Activated B cell treated with CpG ODN at 0.5 μM for 24 hours (primary cell): ENCODE measurements around the gene MORC4. TPM values are rescaled to one million over a fixed set of nuclear protein-coding genes. Genes with fewer than 3 reads are reported as not detected.
"Not testable (repeated sequence)": the region's sequence is repeated elsewhere in the genome, so short reads cannot be mapped to it uniquely, and the experiment has no call there.

ENCODE experiments used
- ATAC-seq: fragments of 200-7000 bp; cut with Tn5 transposase; one replicate; pipeline ENCODE4 v1.10.0; 2021; ENCODE audit warnings: low read depth, mild to moderate bottlenecking, moderate library complexity
- CTCF ChIA-PET: fragments of 350-600 bp; sonication (Branson Sonifier 250); formaldehyde crosslinking; loops from one replicate; lab custom pipeline; 2021; ENCODE audit warnings: antibody characterized with exemption; lab: Charles Lee
- POLR2A ChIA-PET: fragments of 350-600 bp; sonication (Branson Sonifier 250); formaldehyde crosslinking; loops from one replicate; lab custom pipeline; 2021; ENCODE audit warnings: antibody characterized with exemption; lab: Charles Lee
- DNase-seq: peaks from one replicate; pipeline ENCODE4 v3.0.0; 2022
- H3K27ac Mint-ChIP-seq: one replicate; pipeline ENCODE4 v1.8.0; 2020; ENCODE audit warnings: mixed read lengths
- H3K27me3 Mint-ChIP-seq: one replicate; pipeline ENCODE4 v1.8.0; 2021; ENCODE audit warnings: mixed read lengths
- H3K36me3 Mint-ChIP-seq: one replicate; pipeline ENCODE4 v1.8.0; 2021; ENCODE audit warnings: low read depth, mixed read lengths
- H3K4me1 Mint-ChIP-seq: one replicate; pipeline ENCODE4 v1.8.0; 2021; ENCODE audit warnings: mixed read lengths
- H3K4me3 Mint-ChIP-seq: one replicate; pipeline ENCODE4 v1.8.0; 2020; ENCODE audit warnings: mild to moderate bottlenecking, mixed read lengths
- H3K9me3 Mint-ChIP-seq: one replicate; pipeline ENCODE4 v1.8.0; 2020; ENCODE audit warnings: mixed read lengths
- CTCF ChIP-seq: fragments of 200-600 bp; IDR thresholded peaks from one replicate; pipeline ENCODE4 v1.8.0; 2022; ENCODE audit warnings: antibody characterized with exemption, mild to moderate bottlenecking
- intact Hi-C: fragments of 100-400 bp; cut with micrococcal nuclease; formaldehyde crosslinking; loops from one replicate; pipeline ENCODE4 v1.15.1; 2024
- total RNA-seq: library from RNA; stranded (reverse); gene quantifications from 2 replicates; pipeline ENCODE4 v1.2.3, GENCODE V29; 2022

Gene MORC4
- total RNA-seq, 1 donor from 2014 or later = 4.1 TPM

GRCh38 chrX:106980952-106981626 lies 18.9 kb downstream of the MORC4 start:
- DNase-seq (no peak), ATAC-seq (no peak)
- Mint-ChIP-seq H3K9me3 (no peaks in the 10 kb centered on the region), H3K27ac (no peak overlapping the region), H3K4me1 (no peaks in the 10 kb centered on the region), H3K4me3 (no peak overlapping the region), H3K36me3 (no peaks in the 10 kb centered on the region), H3K27me3 (no peaks in the 10 kb centered on the region)
- intact Hi-C loops = no loop called here
- CTCF ChIA-PET = no interaction called here
- no peak for TF ChIP-seq CTCF
- POLR2A ChIA-PET = interaction anchor here (0.7 kb wide), 1 partner anchor 310 kb away, joined by 3 read pairs; no protein-coding TSS in a partner anchor

GRCh38 chrX:106976416-106976815 lies 23.6 kb downstream of the MORC4 start:
- intact Hi-C loops = no loop called here
- no peak overlapping the region for H3K27ac Mint-ChIP-seq
- CTCF ChIA-PET = no interaction called here
- POLR2A ChIA-PET = no interaction called here
- H3K36me3 Mint-ChIP-seq = no peaks in the 10 kb centered on the region
- TF ChIP-seq CTCF = no peak
- no peaks in the 10 kb centered on the region for H3K27me3 Mint-ChIP-seq
- no peaks in the 10 kb centered on the region for H3K4me1 Mint-ChIP-seq
- H3K9me3 Mint-ChIP-seq = no peaks in the 10 kb centered on the region
- no peak for DNase-seq
- H3K4me3 Mint-ChIP-seq = no peak overlapping the region
- ATAC-seq = no peak

GRCh38 chrX:106973433-106974149 lies 26.4 kb downstream of the MORC4 start:
- Mint-ChIP-seq H3K4me1 (no peaks in the 10 kb centered on the region), H3K9me3 (no peaks in the 10 kb centered on the region), H3K36me3 (peaks cover 4% of the 10 kb centered on the region), H3K27me3 (no peaks in the 10 kb centered on the region), H3K4me3 (no peak overlapping the region), H3K27ac (no peak overlapping the region)
- ChIA-PET POLR2A (no interaction called here), CTCF (no interaction called here)
- ATAC-seq = no peak
- no peak for TF ChIP-seq CTCF
- DNase-seq = no peak
- intact Hi-C loops = no loop called here

GRCh38 chrX:106972896-106973295 lies 27.1 kb downstream of the MORC4 start:
- no peak for ATAC-seq
- ChIA-PET POLR2A (no interaction called here), CTCF (no interaction called here)
- Mint-ChIP-seq H3K4me3 (no peak overlapping the region), H3K27me3 (no peaks in the 10 kb centered on the region), H3K27ac (no peak overlapping the region), H3K36me3 (peaks cover 4% of the 10 kb centered on the region), H3K4me1 (no peaks in the 10 kb centered on the region), H3K9me3 (peaks cover 2% of the 10 kb centered on the region)
- TF ChIP-seq CTCF = no peak
- intact Hi-C loops = no loop called here
- DNase-seq = no peak

- POLR2A ChIA-PET, H3K4me3 Mint-ChIP-seq, intact Hi-C loops, DNase-seq, CTCF ChIA-PET, H3K9me3 Mint-ChIP-seq, H3K27me3 Mint-ChIP-seq, H3K27ac Mint-ChIP-seq, H3K4me1 Mint-ChIP-seq, ATAC-seq: not testable (repeated sequence)
- peaks cover 17% of the 10 kb centered on the region for H3K36me3 Mint-ChIP-seq
These were observed 33.5 kb downstream of the MORC4 start for GRCh38 chrX:106966547-106966946.
